NB4 (cell line): ENCODE data around the gene HDAC4.

Source experiments
- MYC ChIP-seq: IDR thresholded peaks from 2 replicates; pipeline ENCODE4 v1.6.1; 2011; ENCODE audit warnings: low read depth, low read length
- POLR2A ChIP-seq: IDR thresholded peaks from 2 replicates; pipeline ENCODE4 v1.6.1; 2011; ENCODE audit warnings: mild to moderate bottlenecking; ENCODE audit not compliant: insufficient read length; ENCODE audit errors: extremely low read depth
- TF ChIP-seq, protein P1 (sequence below): IDR thresholded peaks from one replicate; pipeline ENCODE4 v1.5.1; 2012; ENCODE audit warnings: low read depth, low read length
- TF ChIP-seq, protein P2 (sequence below): IDR thresholded peaks from 2 replicates; pipeline ENCODE4 v1.6.1; 2011; ENCODE audit warnings: low read depth, low read length

DNA sequence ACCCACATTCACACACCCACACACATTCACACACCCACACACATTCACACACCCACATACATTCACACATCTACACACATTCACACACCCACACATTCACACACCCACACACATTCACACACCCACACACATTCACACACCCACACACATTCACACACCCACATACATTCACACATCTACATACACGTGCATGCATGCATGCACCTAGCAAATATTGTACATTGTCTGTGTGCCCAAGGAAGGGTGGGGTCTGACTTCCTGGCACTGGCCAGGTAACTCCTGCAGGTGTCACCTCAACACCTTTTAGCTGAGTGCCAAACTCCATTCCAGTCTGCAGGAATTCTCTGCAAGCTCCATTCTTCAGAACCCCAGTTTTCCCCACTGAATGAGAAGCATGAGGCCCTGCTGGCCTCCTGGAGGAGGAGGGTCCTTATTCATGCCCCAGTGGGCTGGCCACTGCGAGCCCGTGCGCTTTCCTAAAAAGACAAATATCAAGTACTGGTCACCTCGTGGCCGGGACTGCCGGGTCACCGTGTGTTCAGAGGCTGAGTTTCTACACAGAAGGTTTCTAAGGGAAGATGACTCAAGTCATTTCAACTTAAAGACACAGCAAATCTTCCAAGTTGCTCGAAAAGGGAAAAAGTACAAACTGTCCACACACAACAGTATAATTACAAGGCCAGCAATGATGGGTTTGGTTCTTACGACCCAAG lies 131.5 kb downstream of the HDAC4 start:
- no peak for TF ChIP-seq POLR2A
- TF ChIP-seq, protein P1, sequence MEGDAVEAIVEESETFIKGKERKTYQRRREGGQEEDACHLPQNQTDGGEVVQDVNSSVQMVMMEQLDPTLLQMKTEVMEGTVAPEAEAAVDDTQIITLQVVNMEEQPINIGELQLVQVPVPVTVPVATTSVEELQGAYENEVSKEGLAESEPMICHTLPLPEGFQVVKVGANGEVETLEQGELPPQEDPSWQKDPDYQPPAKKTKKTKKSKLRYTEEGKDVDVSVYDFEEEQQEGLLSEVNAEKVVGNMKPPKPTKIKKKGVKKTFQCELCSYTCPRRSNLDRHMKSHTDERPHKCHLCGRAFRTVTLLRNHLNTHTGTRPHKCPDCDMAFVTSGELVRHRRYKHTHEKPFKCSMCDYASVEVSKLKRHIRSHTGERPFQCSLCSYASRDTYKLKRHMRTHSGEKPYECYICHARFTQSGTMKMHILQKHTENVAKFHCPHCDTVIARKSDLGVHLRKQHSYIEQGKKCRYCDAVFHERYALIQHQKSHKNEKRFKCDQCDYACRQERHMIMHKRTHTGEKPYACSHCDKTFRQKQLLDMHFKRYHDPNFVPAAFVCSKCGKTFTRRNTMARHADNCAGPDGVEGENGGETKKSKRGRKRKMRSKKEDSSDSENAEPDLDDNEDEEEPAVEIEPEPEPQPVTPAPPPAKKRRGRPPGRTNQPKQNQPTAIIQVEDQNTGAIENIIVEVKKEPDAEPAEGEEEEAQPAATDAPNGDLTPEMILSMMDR, result no peak
- no peak for TF ChIP-seq MYC
- TF ChIP-seq, protein P2, sequence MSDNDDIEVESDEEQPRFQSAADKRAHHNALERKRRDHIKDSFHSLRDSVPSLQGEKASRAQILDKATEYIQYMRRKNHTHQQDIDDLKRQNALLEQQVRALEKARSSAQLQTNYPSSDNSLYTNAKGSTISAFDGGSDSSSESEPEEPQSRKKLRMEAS, result no peak
